Ectodermal cell (in vitro differentiated cells): Measurements from ENCODE around the gene BCCIP.

Experiments used
- H3K27ac ChIP-seq: 2 replicates; pipeline ENCODE4 v1.7.0; 2013; ENCODE audit warnings: mild to moderate bottlenecking, low read depth, low read length; ENCODE audit not compliant: insufficient read depth, poor library complexity, severe bottlenecking
- H3K27me3 ChIP-seq: 2 replicates; pipeline ENCODE4 v1.7.0; 2013; ENCODE audit warnings: mild to moderate bottlenecking, low read length; ENCODE audit not compliant: insufficient read depth, control insufficient read depth, poor library complexity, severe bottlenecking
- H3K36me3 ChIP-seq: one replicate; pipeline ENCODE4 v1.7.0; 2013; ENCODE audit warnings: low read length; ENCODE audit not compliant: control insufficient read depth, insufficient read depth
- H3K4me1 ChIP-seq: one replicate; pipeline ENCODE4 v1.7.0; 2013; ENCODE audit warnings: low read length; ENCODE audit not compliant: control insufficient read depth, insufficient read depth
- H3K4me3 ChIP-seq: 2 replicates; pipeline ENCODE4 v1.7.0; 2013; ENCODE audit warnings: low read depth, low read length, control low read depth; ENCODE audit not compliant: insufficient read depth
- H3K9me3 ChIP-seq: 2 replicates; pipeline ENCODE4 v1.7.0; 2013; ENCODE audit warnings: mild to moderate bottlenecking, low read length, moderate library complexity; ENCODE audit not compliant: control insufficient read depth
- WGBS, 2 experiments: methylation state at CpG; one replicate each; pipeline ENCODE4 v1.1.7; 2013; ENCODE audit warnings: missing lambda C conversion rate in 2 of 2; 5-methylcytosine and 5-hydroxymethylcytosine counted together

Gene BCCIP

DNA sequence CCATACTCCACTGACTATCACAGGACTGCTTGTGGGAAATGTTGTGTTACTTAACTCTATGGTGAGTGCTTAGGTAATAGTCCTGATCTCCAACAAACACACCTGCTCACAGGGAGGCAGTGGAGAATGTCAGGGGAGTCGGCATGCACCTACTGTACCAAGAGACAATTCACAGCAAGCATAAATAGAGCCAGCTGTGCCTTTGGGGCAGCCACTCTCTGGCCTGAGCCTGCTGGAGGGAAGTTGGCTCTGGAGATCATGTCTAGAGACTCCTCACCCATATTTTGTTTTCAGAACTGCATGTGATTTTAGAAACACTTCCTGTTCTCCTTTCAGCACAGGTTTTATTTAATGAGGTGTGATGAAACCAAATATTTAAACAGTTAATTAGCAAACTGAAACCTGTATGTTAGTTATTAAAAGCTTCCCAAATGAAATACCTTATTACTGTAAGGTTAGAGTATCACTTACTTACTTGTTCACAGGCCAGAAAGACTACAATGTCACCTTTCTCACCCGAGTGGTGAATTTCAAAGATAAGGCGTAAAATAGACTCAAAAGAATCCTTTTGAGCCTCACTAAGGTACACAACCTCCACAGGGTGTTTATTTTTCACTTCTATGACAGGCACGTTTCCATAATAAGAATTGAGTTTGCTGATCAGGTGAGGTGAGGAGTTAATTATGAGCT lies 35.9 kb downstream of the BCCIP start:
- Histone ChIP-seq H3K27ac (no peak overlapping the region), H3K27me3 (no peaks in the 10 kb centered on the region), H3K4me1 (no peaks in the 10 kb centered on the region), H3K9me3 (no peaks in the 10 kb centered on the region), H3K4me3 (no peak overlapping the region), H3K36me3 (no peaks in the 10 kb centered on the region)
- WGBS, 2 experiments, result 93 to 94% methylated on average over 3 to 4 of the region's 4 CpGs

- Histone ChIP-seq H3K4me3 (no peak overlapping the region), H3K27ac (no peak overlapping the region), H3K4me1 (no peaks in the 10 kb centered on the region), H3K36me3 (peaks cover 11% of the 10 kb centered on the region), H3K9me3 (no peaks in the 10 kb centered on the region), H3K27me3 (no peaks in the 10 kb centered on the region)
- 93 to 97% methylated on average over 2 of the region's 3 CpGs for WGBS, 2 experiments
Observed at GRCh38 chr10:125865120-125865519, 41.8 kb downstream of the BCCIP start.

- no peaks in the 10 kb centered on the region for H3K9me3 ChIP-seq
- no peak overlapping the region for H3K27ac ChIP-seq
- no peaks in the 10 kb centered on the region for H3K4me1 ChIP-seq
- H3K27me3 ChIP-seq, result no peaks in the 10 kb centered on the region
- peaks cover 11% of the 10 kb centered on the region for H3K36me3 ChIP-seq
- 96% methylated on average over 7 of the region's 7 CpGs for WGBS, 2 experiments
- no peak overlapping the region for H3K4me3 ChIP-seq
Observed at GRCh38 chr10:125866421-125867029, 43.2 kb downstream of the BCCIP start.

DNA sequence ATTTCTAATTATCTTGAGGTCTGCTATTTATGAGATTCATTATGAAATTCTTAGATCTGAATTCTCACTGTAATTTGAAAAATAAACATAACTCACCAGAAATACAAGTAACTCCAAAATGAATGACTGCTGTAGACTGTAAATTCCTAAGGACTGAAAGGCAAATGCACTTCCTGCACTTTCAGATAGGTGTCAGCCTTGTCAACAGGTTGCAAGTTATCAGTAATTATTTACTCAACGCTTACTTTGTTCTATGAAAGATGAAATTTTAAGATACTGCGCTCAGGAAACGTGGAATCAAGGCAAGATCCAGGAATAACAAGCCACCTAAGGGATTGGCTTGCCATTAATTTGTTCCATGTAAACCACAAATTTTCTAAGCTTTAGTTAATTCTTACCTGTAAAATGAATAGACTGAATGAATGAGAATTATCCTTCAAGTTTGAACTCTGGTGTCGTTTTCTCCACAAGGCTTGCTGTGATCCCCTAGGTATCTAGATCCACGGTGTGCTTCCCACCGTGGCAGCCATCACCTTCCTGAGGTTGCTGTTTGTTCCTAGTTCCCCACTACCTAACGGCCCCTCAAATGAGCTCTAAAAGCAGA lies 45.1 kb downstream of the BCCIP start:
- WGBS, 2 experiments, result 60 to 67% methylated on average over 7 of the region's 7 CpGs
- no peaks in the 10 kb centered on the region for H3K4me1 ChIP-seq
- H3K27ac ChIP-seq, result no peak overlapping the region
- H3K4me3 ChIP-seq, result no peak overlapping the region
- H3K27me3 ChIP-seq, result no peaks in the 10 kb centered on the region
- peaks cover 11% of the 10 kb centered on the region for H3K36me3 ChIP-seq
- H3K9me3 ChIP-seq, result no peaks in the 10 kb centered on the region

- WGBS, 2 experiments, result 94 to 99% methylated on average over 4 of the region's 4 CpGs
- Histone ChIP-seq H3K27me3 (no peaks in the 10 kb centered on the region), H3K4me1 (no peaks in the 10 kb centered on the region), H3K9me3 (peaks cover 5% of the 10 kb centered on the region), H3K27ac (no peak overlapping the region), H3K36me3 (peaks cover 19% of the 10 kb centered on the region), H3K4me3 (no peak overlapping the region)
Observed at GRCh38 chr10:125871338-125871737, 48.0 kb downstream of the BCCIP start.

DNA sequence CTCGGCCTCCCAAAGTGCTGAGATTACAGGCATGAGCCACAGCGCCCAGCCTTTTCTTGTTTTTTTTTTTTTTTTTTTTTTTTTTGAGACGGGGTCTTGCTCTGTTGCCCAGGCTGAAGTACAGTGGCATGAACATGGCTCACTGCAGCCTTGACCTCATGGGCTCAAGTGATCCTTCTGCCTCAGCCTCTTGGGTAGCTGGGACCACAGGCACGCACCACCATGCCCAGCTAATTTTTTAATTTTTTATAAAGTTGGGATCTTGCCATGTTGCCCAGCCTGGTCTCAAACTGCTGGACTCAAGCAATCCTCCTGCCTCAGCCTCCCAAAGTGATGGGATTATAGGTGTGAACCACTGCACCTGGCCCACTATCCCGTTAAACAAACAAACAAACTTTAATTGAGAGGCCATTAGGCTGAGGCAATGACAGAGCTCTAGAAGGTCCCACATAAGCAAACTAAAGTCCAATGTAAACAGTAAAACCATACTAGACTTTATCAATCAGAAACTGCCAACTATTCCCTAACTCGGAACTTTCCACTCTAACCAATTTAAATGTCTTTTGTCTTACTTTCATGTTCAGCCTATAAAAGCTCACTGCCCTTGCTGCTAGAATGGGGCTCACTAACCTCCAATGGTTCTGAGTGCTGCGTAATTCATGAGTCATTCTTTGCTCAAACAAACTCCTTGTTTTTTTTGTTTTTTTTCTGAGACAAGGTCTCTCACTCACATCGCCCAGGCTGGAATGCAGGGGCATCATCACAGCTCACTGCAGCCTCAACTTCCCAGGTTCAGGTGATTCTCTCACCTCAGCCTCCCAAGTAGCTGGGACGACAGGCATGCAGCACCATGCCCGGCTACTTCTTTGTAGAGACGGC lies 55.9 kb downstream of the BCCIP start:
- peaks cover 8% of the 10 kb centered on the region for H3K9me3 ChIP-seq
- peaks cover 35% of the 10 kb centered on the region for H3K36me3 ChIP-seq
- no peak overlapping the region for H3K27ac ChIP-seq
- H3K27me3 ChIP-seq, result no peaks in the 10 kb centered on the region
- no peak overlapping the region for H3K4me3 ChIP-seq
- peaks cover 22% of the 10 kb centered on the region for H3K4me1 ChIP-seq
- 80 to 84% methylated on average over 11 of the region's 11 CpGs for WGBS, 2 experiments

DNA sequence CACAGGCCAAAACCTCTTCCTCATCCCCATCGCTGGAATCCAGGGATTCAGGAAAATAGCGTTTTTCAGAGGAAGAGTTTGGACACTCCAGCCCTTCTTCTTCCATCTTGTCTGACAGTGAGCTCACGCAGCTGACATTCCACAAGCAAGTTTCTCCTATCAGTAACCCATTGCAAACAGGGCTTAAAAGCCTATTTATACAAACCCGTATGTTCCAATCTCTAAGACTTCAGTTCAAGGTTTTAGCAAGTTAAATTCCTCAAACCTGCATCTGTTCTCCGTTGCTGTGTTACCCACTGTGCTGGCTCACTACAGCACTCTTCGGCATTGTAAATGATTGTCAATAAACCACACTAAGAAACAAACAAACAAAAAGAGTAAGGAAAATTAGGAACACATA lies 57.4 kb downstream of the BCCIP start:
- Histone ChIP-seq H3K4me1 (peaks cover 22% of the 10 kb centered on the region), H3K9me3 (peaks cover 7% of the 10 kb centered on the region), H3K4me3 (peak overlapping the region; percentile 17), H3K27ac (peak overlapping the region; percentile 94), H3K27me3 (no peaks in the 10 kb centered on the region), H3K36me3 (peaks cover 27% of the 10 kb centered on the region)
- WGBS, 2 experiments, result 12 to 17% methylated on average over 5 to 6 of the region's 6 CpGs

DNA sequence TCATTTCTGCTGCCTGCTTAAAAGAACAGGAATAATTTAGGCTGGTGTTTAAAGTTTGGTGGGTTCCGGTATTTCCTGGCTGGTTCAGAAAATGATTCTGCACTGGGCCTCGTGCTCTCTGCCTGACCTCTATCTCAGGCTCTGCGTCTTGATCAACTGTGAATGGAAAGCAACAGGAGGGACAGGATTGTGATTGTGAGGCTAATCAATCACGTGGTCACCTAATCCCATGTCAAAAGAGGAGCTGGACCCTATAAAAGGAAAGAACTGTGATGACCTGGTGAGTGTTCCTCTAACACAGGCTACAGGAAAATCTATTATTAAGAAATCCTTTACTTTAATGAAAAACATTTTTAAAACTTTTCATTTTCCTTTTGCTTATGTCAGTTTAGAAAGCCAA lies 57.8 kb downstream of the BCCIP start, which contains the start of gene DHX32:
DHX32 (minus strand) TSS at position 101 of the 400 bp plus-strand sequence. CDS start 468 bp downstream, outside the sequence.
- WGBS, 2 experiments, result 0% methylated on average over 4 of the region's 4 CpGs
- peak within 1 kb of the TSS; percentile 17 for H3K4me3 ChIP-seq

DNA sequence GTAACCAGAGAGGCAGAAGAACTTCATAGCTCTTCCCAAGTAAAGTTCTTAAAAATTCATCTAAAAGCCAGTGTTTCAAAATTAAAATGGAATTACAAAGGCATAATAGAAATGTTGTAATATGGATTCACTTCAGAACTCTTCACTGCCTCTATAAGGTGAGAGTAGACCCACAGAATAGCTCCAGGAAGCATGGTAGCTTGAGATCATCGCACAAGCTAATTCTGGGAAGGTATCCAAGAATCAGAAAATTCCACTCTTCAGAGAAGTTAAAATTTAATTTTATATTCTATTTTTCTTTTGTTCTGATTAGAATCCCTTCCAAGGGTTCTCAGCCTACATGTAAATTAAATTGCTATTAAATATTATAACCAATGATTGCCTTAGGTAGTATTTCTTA lies 59.2 kb downstream of the BCCIP start:
- no peak overlapping the region for H3K27ac ChIP-seq
- H3K27me3 ChIP-seq, result no peaks in the 10 kb centered on the region
- peaks cover 22% of the 10 kb centered on the region for H3K4me1 ChIP-seq
- peaks cover 2% of the 10 kb centered on the region for H3K9me3 ChIP-seq
- no peak overlapping the region for H3K4me3 ChIP-seq
- 86% methylated on average over 1 of the region's 1 CpG; no CpG with 5 or more reads in 1 of the 2 experiments for WGBS, 2 experiments
- peaks cover 9% of the 10 kb centered on the region for H3K36me3 ChIP-seq

More for the DNA sequence above, 57.8 kb downstream of the BCCIP start, which contains the start of gene DHX32:
- Histone ChIP-seq H3K4me1 (peaks cover 22% of the 10 kb centered on the region), H3K36me3 (peaks cover 23% of the 10 kb centered on the region), H3K9me3 (peaks cover 4% of the 10 kb centered on the region), H3K27me3 (no peaks in the 10 kb centered on the region), H3K27ac (peak within 1 kb of the TSS; percentile 94)
